Left ventricle myocardium inferior (tissue), 1 donor: ENCODE data around the gene NUDT13. TPM values are rescaled to one million over a fixed set of nuclear protein-coding genes. Genes with fewer than 3 reads are reported as not detected.

Experiments
- DNase-seq: peaks from one replicate; pipeline ENCODE4 v3.0.0-alpha.2; 2020
- H3K27ac ChIP-seq: fragments of 200-600 bp; replicated peaks from 2 replicates; pipeline ENCODE4 v1.8.0; 2021
- H3K27me3 ChIP-seq: fragments of 200-600 bp; 2 replicates; pipeline ENCODE4 v1.8.0; 2021; ENCODE audit warnings: low read depth
- H3K36me3 ChIP-seq: fragments of 200-600 bp; 2 replicates; pipeline ENCODE4 v1.8.0; 2021
- H3K4me1 ChIP-seq: fragments of 200-600 bp; 2 replicates; pipeline ENCODE4 v1.8.0; 2021
- H3K4me3 ChIP-seq: fragments of 200-600 bp; 2 replicates; pipeline ENCODE4 v1.8.0; 2021; ENCODE audit warnings: mild to moderate bottlenecking, moderate library complexity
- H3K9me3 ChIP-seq: fragments of 200-600 bp; replicated peaks from 2 replicates; pipeline ENCODE4 v1.8.0; 2021
- CTCF ChIP-seq: fragments of 200-600 bp; IDR thresholded peaks from 2 replicates; pipeline ENCODE4 v1.8.0; 2021; ENCODE audit warnings: antibody characterized with exemption, mild to moderate bottlenecking, borderline replicate concordance
- intact Hi-C: fragments of 100-400 bp; cut with micrococcal nuclease; formaldehyde crosslinking; loops from one replicate; pipeline ENCODE4 v1.11.0; 2022
- total RNA-seq: library from RNA; stranded (reverse); fragmentation: NEBNext Ultra II Directional; extraction: Animal tissue kit (Norgen Biotek cat#: 25700); gene quantifications from one replicate; pipeline ENCODE4 v1.2.1, GENCODE V29; 2021
- donor health status: DM: no; HTN: yes; CAD: no; lungs with severe emphysema.

Gene NUDT13
- total RNA-seq, 1 donor from 2014 or later, result 5.6 TPM

GRCh38 chr10:73172867-73173266 lies 62.6 kb downstream of the NUDT13 start:
- H3K4me3 ChIP-seq, result no peak overlapping the region
- no peaks in the 10 kb centered on the region for H3K27me3 ChIP-seq
- H3K36me3 ChIP-seq, result peaks cover 27% of the 10 kb centered on the region
- no peak for DNase-seq
- no peak overlapping the region for H3K27ac ChIP-seq
- intact Hi-C loops, result no loop called here
- no peaks in the 10 kb centered on the region for H3K9me3 ChIP-seq
- peaks cover 19% of the 10 kb centered on the region for H3K4me1 ChIP-seq
- TF ChIP-seq CTCF, result no peak

- no peak overlapping the region for H3K4me3 ChIP-seq
- no peaks in the 10 kb centered on the region for H3K27me3 ChIP-seq
- no peak for TF ChIP-seq CTCF
- peaks cover 42% of the 10 kb centered on the region for H3K36me3 ChIP-seq
- peaks cover 4% of the 10 kb centered on the region for H3K4me1 ChIP-seq
- H3K9me3 ChIP-seq, result no peaks in the 10 kb centered on the region
- intact Hi-C loops, result no loop called here
- DNase-seq, result no peak
- no peak overlapping the region for H3K27ac ChIP-seq
Measured at GRCh38 chr10:73174148-73174925, 64.1 kb downstream of the NUDT13 start.

Other genes starting within 250 kb of the NUDT13 start
- gene OIT3, start 216.7 kb upstream of the NUDT13 start, total RNA-seq, result not detected
- gene PLA2G12B, start 155.6 kb upstream of the NUDT13 start, total RNA-seq, result 0.33 TPM
- gene P4HA1, start 13.6 kb upstream of the NUDT13 start, total RNA-seq, result 97.1 TPM
- gene ECD, start 57.6 kb downstream of the NUDT13 start, total RNA-seq, result 15.8 TPM
- 14.0 TPM for gene FAM149B1, start 57.7 kb downstream of the NUDT13 start, total RNA-seq
- gene DNAJC9, start 136.8 kb downstream of the NUDT13 start, total RNA-seq, result 8.6 TPM
- 102 TPM for gene MRPS16, start 142.2 kb downstream of the NUDT13 start, total RNA-seq
- gene CFAP70, start 248.4 kb downstream of the NUDT13 start, total RNA-seq, result 2.0 TPM